ENCODE data around the gene SUCLG2. TPM values are rescaled to one million over a fixed set of nuclear protein-coding genes. Genes with fewer than 3 reads are reported as not detected.

The SUCLG2 gene
- total RNA-seq, 3 donors from 2014 or later: 28.3 to 38.2 (median 29.7) TPM

GRCh38 chr3:67357610-67358458, 296.6 kb downstream of the SUCLG2 start:
- H3K36me3 Mint-ChIP-seq (ENCODE audit: insufficient read depth): no peaks in the 10 kb centered on the region
- DNase-seq (no peak), ATAC-seq (no peak)
- peaks cover 19% of the 10 kb centered on the region for H3K4me1 Mint-ChIP-seq (ENCODE audit: low read depth)
- no peak overlapping the region for H3K4me3 Mint-ChIP-seq
- H3K9me3 Mint-ChIP-seq: no peaks in the 10 kb centered on the region
- no peaks in the 10 kb centered on the region for H3K27me3 Mint-ChIP-seq (ENCODE audit: low read depth)

GRCh38 chr3:67349551-67350174, 304.7 kb downstream of the SUCLG2 start:
- H3K4me1 Mint-ChIP-seq (ENCODE audit: low read depth): peaks cover 12% of the 10 kb centered on the region
- H3K9me3 Mint-ChIP-seq: peaks cover 11% of the 10 kb centered on the region
- ATAC-seq (peak; percentile 97), DNase-seq (no peak)
- H3K27me3 Mint-ChIP-seq (ENCODE audit: low read depth): no peaks in the 10 kb centered on the region
- peaks cover 2% of the 10 kb centered on the region for H3K36me3 Mint-ChIP-seq (ENCODE audit: insufficient read depth)
- no peak overlapping the region for H3K4me3 Mint-ChIP-seq

GRCh38 chr3:67346081-67346480, 308.3 kb downstream of the SUCLG2 start:
- H3K9me3 Mint-ChIP-seq: peaks cover 23% of the 10 kb centered on the region
- no peak for ATAC-seq
- no peak for DNase-seq
- H3K4me1 Mint-ChIP-seq (ENCODE audit: low read depth): peaks cover 12% of the 10 kb centered on the region
- H3K4me3 Mint-ChIP-seq: no peak overlapping the region
- H3K36me3 Mint-ChIP-seq (ENCODE audit: insufficient read depth): peaks cover 2% of the 10 kb centered on the region
- no peaks in the 10 kb centered on the region for H3K27me3 Mint-ChIP-seq (ENCODE audit: low read depth)

- Mint-ChIP-seq H3K9me3 (peaks cover 39% of the 10 kb centered on the region), H3K27me3 (ENCODE audit: low read depth) (no peaks in the 10 kb centered on the region)
Observed at GRCh38 chr3:67335813-67336212, 318.6 kb downstream of the SUCLG2 start.

GRCh38 chr3:67334588-67334987, 319.8 kb downstream of the SUCLG2 start:
- ATAC-seq (peak; percentile 48 to 58), DNase-seq (no peak)
- Mint-ChIP-seq H3K27me3 (ENCODE audit: low read depth) (no peaks in the 10 kb centered on the region), H3K4me1 (ENCODE audit: low read depth) (peaks cover 5% of the 10 kb centered on the region), H3K9me3 (peaks cover 26% of the 10 kb centered on the region), H3K4me3 (no peak overlapping the region), H3K36me3 (ENCODE audit: insufficient read depth) (peaks cover 1% of the 10 kb centered on the region)

More at GRCh38 chr3:67335813-67336212, 318.6 kb downstream of the SUCLG2 start:
- peaks cover 1% of the 10 kb centered on the region for H3K36me3 Mint-ChIP-seq (ENCODE audit: insufficient read depth)
- no peak for DNase-seq
- ATAC-seq: no peak
- H3K4me3 Mint-ChIP-seq: no peak overlapping the region
- H3K4me1 Mint-ChIP-seq (ENCODE audit: low read depth): peaks cover 3% of the 10 kb centered on the region

- Mint-ChIP-seq H3K9me3 (no peaks in the 10 kb centered on the region), H3K4me1 (ENCODE audit: low read depth) (peaks cover 3% of the 10 kb centered on the region), H3K4me3 (no peak overlapping the region), H3K36me3 (ENCODE audit: insufficient read depth) (peaks cover 1% of the 10 kb centered on the region), H3K27me3 (ENCODE audit: low read depth) (peaks cover 2% of the 10 kb centered on the region)
- ATAC-seq (peak; percentile 92 to 94), DNase-seq (no peak)
Observed at GRCh38 chr3:67329358-67329757, 325.1 kb downstream of the SUCLG2 start.

- H3K4me3 Mint-ChIP-seq: no peak overlapping the region
- peaks cover 2% of the 10 kb centered on the region for H3K4me1 Mint-ChIP-seq (ENCODE audit: low read depth)
- H3K36me3 Mint-ChIP-seq (ENCODE audit: insufficient read depth): no peaks in the 10 kb centered on the region
- no peak for DNase-seq
- no peak for ATAC-seq
- peaks cover 3% of the 10 kb centered on the region for H3K27me3 Mint-ChIP-seq (ENCODE audit: low read depth)
- H3K9me3 Mint-ChIP-seq: peaks cover under 1% of the 10 kb centered on the region
Observed at GRCh38 chr3:67327582-67327981, 326.8 kb downstream of the SUCLG2 start.

GRCh38 chr3:67325231-67325630, 329.2 kb downstream of the SUCLG2 start:
- Mint-ChIP-seq H3K36me3 (ENCODE audit: insufficient read depth) (no peaks in the 10 kb centered on the region), H3K4me3 (no peak overlapping the region), H3K4me1 (ENCODE audit: low read depth) (peaks cover 2% of the 10 kb centered on the region), H3K27me3 (ENCODE audit: low read depth) (peaks cover 3% of the 10 kb centered on the region), H3K9me3 (peaks cover 10% of the 10 kb centered on the region)
- ATAC-seq: no peak
- DNase-seq: no peak

All from activated T-cell treated with anti-CD3 and anti-CD28 coated beads, Interleukin-2, amount 50 U/mL, for 4 hours (primary cell).